RPMI7951 (cell line): ENCODE measurements around the gene CLCN4. TPM values are rescaled to one million over a fixed set of nuclear protein-coding genes. Genes with fewer than 3 reads are reported as not detected.

ENCODE experiments used
- DNase-seq: peaks from one replicate; pipeline ENCODE4 v3.0.0-alpha.2; 2012; ENCODE audit warnings: low read depth
- total RNA-seq: library from RNA; depleted of rRNA; stranded (reverse); fragments of >200 nt; shearing (Covaris generic); gene quantifications from 2 replicates; pipeline ENCODE4 v1.2.3, GENCODE V29; 2014; rRNA removed

Gene CLCN4
- total RNA-seq, 1 experiment from 2014 or later, result 1.2 TPM

DNA sequence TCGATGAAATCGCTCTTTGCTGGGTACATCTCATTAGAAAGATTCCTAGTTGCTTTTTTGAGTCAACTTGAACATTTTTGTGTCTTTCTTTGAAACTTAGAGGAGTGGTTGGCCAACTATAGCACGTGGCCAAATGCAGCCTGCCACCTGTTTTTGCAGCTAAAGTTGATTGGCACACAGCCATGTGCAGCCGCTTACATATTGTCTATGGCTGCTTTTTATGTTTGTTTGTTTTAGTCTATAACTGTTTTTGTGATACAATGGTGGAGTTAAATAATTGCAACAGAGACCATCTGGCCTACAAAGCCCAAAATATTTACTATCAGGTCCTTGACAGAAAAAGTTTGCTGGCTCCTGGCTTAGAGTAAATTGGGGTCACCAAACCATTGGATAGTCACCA lies 86.3 kb downstream of the CLCN4 start:
- no peak for DNase-seq

GRCh38 chrX:10244915-10245622 lies 88.3 kb downstream of the CLCN4 start:
- no peak for DNase-seq

DNA sequence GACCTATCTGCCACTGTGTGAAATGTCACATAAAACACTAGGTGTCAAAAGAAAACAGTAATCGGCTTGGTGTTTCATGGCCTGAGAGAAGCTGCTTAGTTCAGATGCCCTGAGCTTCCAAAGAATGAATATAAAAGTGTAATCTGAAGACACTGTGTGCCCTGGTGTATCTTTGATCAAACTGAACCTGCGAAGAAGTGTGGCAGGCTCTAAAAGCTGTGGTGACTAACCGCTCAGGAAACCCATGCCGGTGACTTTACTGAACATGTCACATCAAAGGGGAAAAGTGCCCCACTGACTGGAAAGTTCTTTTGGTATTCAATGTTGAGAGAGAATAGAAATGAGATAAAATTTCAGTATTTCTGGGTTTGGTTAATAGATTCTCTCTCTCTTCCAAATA lies 89.1 kb downstream of the CLCN4 start:
- no peak for DNase-seq

DNA sequence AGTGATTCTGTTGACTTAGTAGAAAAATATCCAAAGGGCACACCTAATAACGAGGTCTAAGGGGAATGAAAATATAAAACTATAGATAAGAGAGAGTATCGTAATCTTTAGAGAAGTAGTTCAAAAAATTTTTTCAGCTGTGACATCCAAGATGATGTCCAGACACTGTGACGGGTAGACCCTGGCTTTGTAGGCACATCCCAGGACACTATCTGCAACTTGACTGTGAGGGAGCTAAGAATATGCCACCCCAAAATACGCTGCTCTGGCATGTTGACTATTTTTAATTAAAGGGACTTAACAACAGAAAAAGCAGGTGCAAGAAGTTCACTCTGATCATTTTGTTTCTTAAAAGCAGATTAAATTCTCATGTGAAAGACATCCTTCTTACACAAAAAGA lies 89.5 kb downstream of the CLCN4 start:
- DNase-seq, result no peak

GRCh38 chrX:10246846-10247245 lies 90.1 kb downstream of the CLCN4 start:
- no peak for DNase-seq

- DNase-seq, result no peak
Observed at GRCh38 chrX:10254739-10255138, 98.0 kb downstream of the CLCN4 start.

GRCh38 chrX:10259716-10260115 lies 102.9 kb downstream of the CLCN4 start:
- no peak for DNase-seq

- no peak for DNase-seq
Observed at GRCh38 chrX:10265775-10266174, 109.0 kb downstream of the CLCN4 start.

DNA sequence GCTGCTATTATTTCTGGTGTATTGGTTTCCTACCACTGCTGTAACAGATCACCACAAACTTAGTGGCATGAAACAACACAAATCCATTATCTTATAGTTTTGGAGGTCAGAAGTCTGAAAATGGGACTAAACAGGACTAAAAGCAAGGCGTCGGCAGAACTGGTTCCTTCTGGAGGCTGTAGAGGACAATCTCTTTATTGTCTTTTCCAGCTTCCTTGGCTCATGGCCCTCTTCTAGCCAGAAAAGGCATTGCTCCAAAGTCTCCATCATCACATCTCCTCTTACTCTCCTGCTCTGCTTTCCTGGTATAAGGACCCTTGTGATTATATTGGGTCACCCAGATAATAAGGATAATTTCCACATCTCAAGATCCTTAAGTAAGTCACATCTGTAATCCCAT lies 121.9 kb downstream of the CLCN4 start:
- DNase-seq, result no peak

DNA sequence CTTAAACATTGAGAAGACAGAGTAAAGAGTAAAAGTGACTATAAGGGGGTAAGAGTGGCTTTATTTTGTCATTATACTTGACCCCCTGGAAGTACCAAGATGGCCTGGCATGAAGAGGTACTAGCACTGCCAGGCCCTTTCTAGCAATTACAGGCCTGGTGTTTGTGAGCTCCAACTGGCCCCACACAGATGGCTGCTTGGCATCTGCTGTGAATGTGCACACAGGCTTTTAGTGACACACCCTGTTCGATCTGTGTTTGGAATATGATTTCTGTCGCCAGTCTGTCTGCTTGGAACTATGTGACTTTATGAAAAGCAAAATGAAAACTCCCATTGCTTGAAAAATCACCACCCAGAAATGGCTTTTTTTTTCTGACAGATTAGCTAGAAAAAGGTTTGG lies 123.3 kb downstream of the CLCN4 start:
- DNase-seq, result no peak

- DNase-seq, result no peak
Observed at GRCh38 chrX:10282490-10282889, 125.7 kb downstream of the CLCN4 start.

DNA sequence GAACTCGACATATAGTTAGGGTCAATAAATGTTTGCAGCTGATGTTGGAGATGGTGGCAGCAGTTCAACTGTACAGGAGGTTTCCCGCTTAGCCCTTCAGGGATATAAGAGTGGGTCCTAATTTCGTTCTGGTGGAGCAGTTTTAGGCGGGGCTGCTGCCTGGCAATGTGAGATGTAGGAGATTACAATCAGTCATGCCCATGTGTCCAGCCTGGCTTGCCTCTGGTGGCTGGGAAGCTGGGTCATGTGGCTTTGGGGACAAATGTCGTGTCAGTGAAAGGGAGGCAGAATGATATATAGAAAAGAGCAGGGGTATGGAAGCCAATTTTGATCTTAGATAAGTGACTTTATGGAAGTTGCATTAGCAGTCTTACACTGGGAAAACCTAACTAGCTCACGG lies 129.4 kb downstream of the CLCN4 start:
- no peak for DNase-seq

Other genes with a start within 250 kb of the CLCN4 start
- gene CLDN34, start 189.6 kb upstream of the CLCN4 start, total RNA-seq, result 0.29 TPM in 1 of 2 replicates, not detected in the other